GM12892 (cell line): ENCODE results near the gene NR2C2AP.

Experiments
- POLR2A ChIP-seq: IDR thresholded peaks from 2 replicates; pipeline ENCODE4 v1.6.1; 2011; ENCODE audit warnings: low read depth, low read length, control low read depth
- POLR2AphosphoS5 ChIP-seq: IDR thresholded peaks from 2 replicates; pipeline ENCODE4 v1.6.1; 2011; ENCODE audit warnings: low read depth, low read length, control low read depth
- TAF1 ChIP-seq: IDR thresholded peaks from 2 replicates; pipeline ENCODE4 v1.6.1; 2011; ENCODE audit warnings: low read depth, mild to moderate bottlenecking, control low read depth, low read length, borderline replicate concordance

- no peak for TF ChIP-seq POLR2A
- no peak for TF ChIP-seq TAF1
- no peak for TF ChIP-seq POLR2AphosphoS5
These were observed 47.1 kb upstream of the NR2C2AP start for GRCh38 chr19:19250196-19250801.
